Small intestine (tissue), 7 donors: Measurements from ENCODE around the gene OR10H1. TPM values are rescaled to one million over a fixed set of nuclear protein-coding genes. Genes with fewer than 3 reads are reported as not detected.
A peak's percentile ranks its signal among the peaks of the same experiment; 100 is the strongest.
"Not testable (repeated sequence)": the region's sequence is repeated elsewhere in the genome, so short reads cannot be mapped to it uniquely, and the experiment has no call there.

ENCODE experiments used
- DNase-seq, 2 donors: peaks; one replicate each; pipeline versions ENCODE4 v3.0.0 to v3.0.0-alpha.2; 2013
- FAIRE-seq: peaks from 2 replicates; lab custom pipeline; 2012; peaks lifted over from hg19 to GRCh38; lab: Jason Lieb, UNC
- H3K27ac ChIP-seq, 3 donors: one replicate each; pipeline ENCODE4 v1.5.1; 2013; ENCODE audit warnings: low read length in 2 of 3, mild to moderate bottlenecking in 2 of 3, control low read depth in 1 of 3, inconsistent platforms in 1 of 3, low read depth in 1 of 3, moderate library complexity in 1 of 3
- H3K27me3 ChIP-seq, 3 donors: one replicate each; pipeline ENCODE4 v1.6.1; 2013; ENCODE audit warnings: low read length in 3 of 3, inconsistent platforms in 1 of 3; ENCODE audit not compliant: control insufficient read depth in 3 of 3, insufficient read depth in 3 of 3
- H3K36me3 ChIP-seq, 3 donors: one replicate each; pipeline ENCODE4 v1.6.1; 2013; ENCODE audit warnings: low read length in 3 of 3, inconsistent platforms in 1 of 3, low read depth in 1 of 3, mild to moderate bottlenecking in 1 of 3, moderate library complexity in 1 of 3; ENCODE audit not compliant: control insufficient read depth in 3 of 3, insufficient read depth in 2 of 3
- H3K4me1 ChIP-seq, 3 donors: one replicate each; pipeline ENCODE4 v1.6.1; 2013; ENCODE audit warnings: low read length in 2 of 3, inconsistent platforms in 1 of 3, low read depth in 1 of 3, mild to moderate bottlenecking in 1 of 3, moderate library complexity in 1 of 3; ENCODE audit not compliant: control insufficient read depth in 3 of 3, insufficient read depth in 2 of 3
- H3K4me3 ChIP-seq, 3 donors: one replicate each; pipeline ENCODE4 v1.5.1; 2013; ENCODE audit warnings: low read length in 3 of 3, control low read depth in 1 of 3, inconsistent platforms in 1 of 3, low read depth in 1 of 3, mild to moderate bottlenecking in 1 of 3, moderate library complexity in 1 of 3
- H3K9me3 ChIP-seq, 2 donors: one replicate each; pipeline ENCODE4 v1.6.1; 2013; ENCODE audit warnings: low read depth in 1 of 2, low read length in 1 of 2; ENCODE audit not compliant: control insufficient read depth in 2 of 2, insufficient read depth in 1 of 2
- WGBS, 3 donors: extraction: QIAGEN DNeasy Blood & Tissue Kit; methylation state at CpG; one replicate each; pipeline ENCODE4 v1.1.7; 2013; 5-methylcytosine and 5-hydroxymethylcytosine counted together
- polyA plus RNA-seq, 4 donors: library from polyadenylated mRNA; stranded (reverse) in 3 of 4; unstranded in 1 of 4; fragments of 200-250 nt in 3 of 4; fragments of 120-200 nt in 1 of 4; gene quantifications; one replicate each; pipeline versions ENCODE4 v1.2.1 to v1.2.3, GENCODE V29; 2013
- donor health status: healthy with polysubstance abuse.
- donor health status: control.
- donor health status: control.
- donor health status: Bipolar disorder and iron deficiency.
- donor health status: healthy.

OR10H1 gene
- polyA plus RNA-seq, 4 donors, result not detected

GRCh38 chr19:15820646-15821045, 5.2 kb upstream of the OR10H1 start:
- 89 to 92% (median 90%) methylated on average over 8 of the region's 8 CpGs for WGBS, 3 donors
- H3K36me3 ChIP-seq, result no peaks in the 10 kb centered on the region
- no peak for FAIRE-seq
- no peak overlapping the region for H3K4me3 ChIP-seq
- H3K4me1 ChIP-seq, result no peaks in the 10 kb centered on the region
- H3K27me3 ChIP-seq, result peaks cover 0 to 3% (median 0%) of the 10 kb centered on the region in 3 donors
- H3K9me3 ChIP-seq, result no peaks in the 10 kb centered on the region
- no peak overlapping the region for H3K27ac ChIP-seq
- no peak for DNase-seq

GRCh38 chr19:15813916-15814315, 1.5 kb downstream of the OR10H1 start:
- no peak overlapping the region for H3K4me3 ChIP-seq
- H3K4me1 ChIP-seq, result no peaks in the 10 kb centered on the region
- 47 to 50% (median 49%) methylated on average over 7 of the region's 7 CpGs for WGBS, 3 donors
- H3K27me3 ChIP-seq, result peaks cover 0 to 11% (median 9%) of the 10 kb centered on the region in 3 donors
- FAIRE-seq (no peak), DNase-seq (no peak)
- no peak overlapping the region for H3K27ac ChIP-seq
- H3K36me3 ChIP-seq, result no peaks in the 10 kb centered on the region
- no peaks in the 10 kb centered on the region for H3K9me3 ChIP-seq

GRCh38 chr19:15812060-15812722, 3.3 kb downstream of the OR10H1 start:
- no peak overlapping the region for H3K27ac ChIP-seq
- no peaks in the 10 kb centered on the region for H3K4me1 ChIP-seq
- 23 to 57% (median 56%) methylated on average over 6 of the region's 6 CpGs for WGBS, 3 donors
- FAIRE-seq (no peak), DNase-seq (peak in 1 of 2 donors; percentile 54)
- H3K4me3 ChIP-seq, result no peak overlapping the region
- H3K36me3 ChIP-seq, result no peaks in the 10 kb centered on the region
- H3K9me3 ChIP-seq, result no peaks in the 10 kb centered on the region
- H3K27me3 ChIP-seq, result peaks cover 0 to 11% (median 9%) of the 10 kb centered on the region in 3 donors

DNA sequence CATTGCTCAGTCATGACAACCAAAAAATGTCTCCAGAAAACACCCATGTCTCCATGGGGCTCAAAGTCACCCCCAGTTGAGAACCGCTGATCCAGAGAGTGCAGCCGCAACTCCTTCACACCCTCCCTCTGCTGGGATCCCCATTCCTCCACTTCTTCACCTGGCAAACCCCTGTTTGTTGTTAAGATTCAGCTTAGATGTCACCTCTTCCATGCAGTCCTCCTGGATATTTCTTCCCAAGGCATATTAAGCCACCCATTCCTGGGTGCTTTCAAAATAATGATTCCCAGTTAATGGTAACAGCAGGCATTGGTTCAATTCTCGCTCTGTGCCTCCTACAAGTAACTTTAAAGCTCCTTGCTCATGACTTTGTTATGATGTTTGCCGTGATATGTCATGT, 4.0 kb downstream of the OR10H1 start:
- H3K9me3 ChIP-seq, result no peaks in the 10 kb centered on the region
- no peak for DNase-seq
- no peak overlapping the region for H3K4me3 ChIP-seq
- H3K27ac ChIP-seq, result no peak overlapping the region
- no peak for FAIRE-seq
- no peaks in the 10 kb centered on the region for H3K4me1 ChIP-seq
- peaks cover 0 to 11% (median 9%) of the 10 kb centered on the region in 3 donors for H3K27me3 ChIP-seq
- H3K36me3 ChIP-seq, result no peaks in the 10 kb centered on the region
- whole genome bisulfite sequencing, 3 donors, result 79 to 84% (median 83%) methylated on average over 4 of the region's 4 CpGs

DNA sequence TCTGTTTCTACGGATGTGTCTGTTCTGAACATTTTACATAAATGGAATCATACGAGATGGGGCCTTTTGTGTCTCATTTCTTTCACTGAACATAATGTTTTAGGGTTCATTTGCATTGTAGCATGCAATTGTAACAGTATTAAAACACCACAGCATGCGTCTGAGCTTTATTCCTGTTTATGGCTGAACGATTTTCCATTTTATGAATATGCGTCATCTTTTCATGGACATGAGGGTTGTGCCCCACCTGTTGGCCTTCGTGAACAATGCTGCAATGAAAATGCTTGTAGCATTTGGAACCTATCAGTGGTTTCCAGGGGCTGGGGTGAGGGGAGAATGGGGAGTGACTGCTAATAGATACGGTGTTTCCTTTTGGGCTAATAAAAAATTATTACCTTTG, 5.1 kb downstream of the OR10H1 start:
- H3K27me3 ChIP-seq, result peaks cover 0 to 11% (median 5%) of the 10 kb centered on the region in 3 donors
- H3K9me3 ChIP-seq, result no peaks in the 10 kb centered on the region
- no peak overlapping the region for H3K4me3 ChIP-seq
- FAIRE-seq (no peak), DNase-seq (peak; percentile 44 to 78)
- no peak overlapping the region for H3K27ac ChIP-seq
- H3K4me1 ChIP-seq, result no peaks in the 10 kb centered on the region
- WGBS, 3 donors, result 13 to 40% (median 16%) methylated on average over 7 of the region's 7 CpGs
- no peaks in the 10 kb centered on the region for H3K36me3 ChIP-seq

DNA sequence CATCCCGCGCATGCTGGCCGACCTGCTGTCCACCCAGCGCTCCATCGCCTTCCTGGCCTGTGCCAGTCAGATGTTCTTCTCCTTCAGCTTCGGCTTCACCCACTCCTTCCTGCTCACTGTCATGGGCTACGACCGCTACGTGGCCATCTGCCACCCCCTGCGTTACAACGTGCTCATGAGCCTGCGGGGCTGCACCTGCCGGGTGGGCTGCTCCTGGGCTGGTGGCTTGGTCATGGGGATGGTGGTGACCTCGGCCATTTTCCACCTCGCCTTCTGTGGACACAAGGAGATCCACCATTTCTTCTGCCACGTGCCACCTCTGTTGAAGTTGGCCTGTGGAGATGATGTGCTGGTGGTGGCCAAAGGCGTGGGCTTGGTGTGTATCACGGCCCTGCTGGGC, 21.2 kb downstream of the OR10H1 start:
- H3K27me3 ChIP-seq, DNase-seq, FAIRE-seq, H3K27ac ChIP-seq, H3K36me3 ChIP-seq, H3K9me3 ChIP-seq, H3K4me1 ChIP-seq, H3K4me3 ChIP-seq: not testable (repeated sequence)
- 91 to 94% (median 92%) methylated on average over 16 to 18 of the region's 18 CpGs for WGBS, 3 donors

- WGBS, 3 donors, result 37 to 58% (median 48%) methylated on average over 6 of the region's 6 CpGs
Observed at GRCh38 chr19:15790096-15790495, 25.4 kb downstream of the OR10H1 start.

GRCh38 chr19:15788594-15789270, 26.7 kb downstream of the OR10H1 start:
- H3K27me3 ChIP-seq, result no peaks in the 10 kb centered on the region
- FAIRE-seq (no peak), DNase-seq (peak; percentile 47 to 79)
- H3K27ac ChIP-seq, result no peak overlapping the region
- peaks cover 0 to 6% (median 2%) of the 10 kb centered on the region in 3 donors for H3K4me1 ChIP-seq
- H3K4me3 ChIP-seq, result no peak overlapping the region
- no peaks in the 10 kb centered on the region for H3K36me3 ChIP-seq
- no peaks in the 10 kb centered on the region for H3K9me3 ChIP-seq
- 31 to 62% (median 36%) methylated on average over 4 of the region's 4 CpGs for WGBS, 3 donors

More at GRCh38 chr19:15790096-15790495, 25.4 kb downstream of the OR10H1 start:
- FAIRE-seq (no peak), DNase-seq (peak in 1 of 2 donors; percentile 45)
- H3K4me1 ChIP-seq, result peaks cover 0 to 6% (median 2%) of the 10 kb centered on the region in 3 donors
- H3K27ac ChIP-seq, result no peak overlapping the region
- no peak overlapping the region for H3K4me3 ChIP-seq
- no peaks in the 10 kb centered on the region for H3K36me3 ChIP-seq
- no peaks in the 10 kb centered on the region for H3K9me3 ChIP-seq
- H3K27me3 ChIP-seq, result no peaks in the 10 kb centered on the region
